ENCODE data around the gene ACTR1A.

DNA sequence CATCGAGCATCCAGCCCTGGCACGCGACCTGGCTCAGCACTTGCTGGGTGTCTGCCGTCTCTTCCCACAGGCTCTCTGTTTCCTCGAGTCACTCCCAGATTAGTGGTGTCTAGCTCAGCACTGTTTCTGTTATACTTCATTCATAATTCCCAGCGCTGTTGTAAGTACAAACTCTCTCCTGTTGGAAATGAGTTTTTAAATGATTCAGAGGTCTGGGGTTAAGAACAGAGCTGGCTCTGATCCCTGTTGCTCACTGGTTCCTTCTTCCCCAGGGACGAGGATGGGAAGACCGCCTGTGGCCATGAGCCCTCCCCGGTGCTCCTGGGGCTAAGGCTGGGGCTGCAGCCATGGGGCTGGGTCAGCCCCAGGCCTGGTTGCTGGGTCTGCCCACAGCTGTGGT is 33.8 kb downstream of the ACTR1A start:
- TF ChIP-seq, protein P1, sequence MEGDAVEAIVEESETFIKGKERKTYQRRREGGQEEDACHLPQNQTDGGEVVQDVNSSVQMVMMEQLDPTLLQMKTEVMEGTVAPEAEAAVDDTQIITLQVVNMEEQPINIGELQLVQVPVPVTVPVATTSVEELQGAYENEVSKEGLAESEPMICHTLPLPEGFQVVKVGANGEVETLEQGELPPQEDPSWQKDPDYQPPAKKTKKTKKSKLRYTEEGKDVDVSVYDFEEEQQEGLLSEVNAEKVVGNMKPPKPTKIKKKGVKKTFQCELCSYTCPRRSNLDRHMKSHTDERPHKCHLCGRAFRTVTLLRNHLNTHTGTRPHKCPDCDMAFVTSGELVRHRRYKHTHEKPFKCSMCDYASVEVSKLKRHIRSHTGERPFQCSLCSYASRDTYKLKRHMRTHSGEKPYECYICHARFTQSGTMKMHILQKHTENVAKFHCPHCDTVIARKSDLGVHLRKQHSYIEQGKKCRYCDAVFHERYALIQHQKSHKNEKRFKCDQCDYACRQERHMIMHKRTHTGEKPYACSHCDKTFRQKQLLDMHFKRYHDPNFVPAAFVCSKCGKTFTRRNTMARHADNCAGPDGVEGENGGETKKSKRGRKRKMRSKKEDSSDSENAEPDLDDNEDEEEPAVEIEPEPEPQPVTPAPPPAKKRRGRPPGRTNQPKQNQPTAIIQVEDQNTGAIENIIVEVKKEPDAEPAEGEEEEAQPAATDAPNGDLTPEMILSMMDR (conservative IDR thresholded peaks at IDR 0.05): no peak
- TF ChIP-seq ZFX (IDR thresholded peaks at IDR 0.05): no peak
